Measurements from ENCODE around the gene SSH3.

SSH3 gene

DNA sequence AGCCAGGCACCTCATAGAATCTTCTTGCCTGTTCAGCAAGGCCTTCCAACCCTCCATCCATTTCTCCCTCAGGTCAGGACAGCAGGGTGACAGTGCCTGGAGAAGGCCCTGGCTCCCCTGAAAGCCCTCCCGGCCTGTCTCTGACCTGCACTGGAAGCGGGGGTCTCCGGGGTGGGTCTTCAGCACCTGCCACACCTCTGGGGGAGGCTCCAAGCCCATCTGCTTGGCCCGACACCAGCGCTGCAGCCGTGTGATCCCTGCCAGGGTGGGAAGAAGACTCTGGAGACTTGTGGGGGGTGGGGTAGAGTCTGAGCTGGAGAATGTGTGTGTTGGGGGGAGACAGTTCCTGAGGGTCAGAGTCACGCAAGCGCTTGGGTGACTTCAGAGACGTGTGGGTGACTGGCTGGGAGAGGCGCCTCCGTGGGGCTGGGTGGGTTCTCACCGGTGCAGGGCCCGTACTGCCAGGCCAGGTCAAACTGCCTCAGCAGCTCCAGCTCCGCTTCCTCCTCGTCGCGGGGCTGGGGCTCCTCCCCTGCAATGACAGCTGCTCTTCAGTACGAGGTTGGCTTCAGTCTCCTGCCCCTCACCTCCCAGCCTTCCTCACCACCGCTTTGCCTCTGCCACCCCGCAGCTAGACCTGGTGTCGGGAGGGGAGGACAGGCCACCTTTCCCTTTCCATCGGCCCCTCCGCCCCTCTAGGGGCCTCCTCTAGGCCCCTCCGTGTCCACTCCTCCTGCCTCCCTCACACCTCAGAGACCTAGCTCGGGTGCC is 49.4 kb downstream of the SSH3 start:
- TF ChIP-seq, protein P1, sequence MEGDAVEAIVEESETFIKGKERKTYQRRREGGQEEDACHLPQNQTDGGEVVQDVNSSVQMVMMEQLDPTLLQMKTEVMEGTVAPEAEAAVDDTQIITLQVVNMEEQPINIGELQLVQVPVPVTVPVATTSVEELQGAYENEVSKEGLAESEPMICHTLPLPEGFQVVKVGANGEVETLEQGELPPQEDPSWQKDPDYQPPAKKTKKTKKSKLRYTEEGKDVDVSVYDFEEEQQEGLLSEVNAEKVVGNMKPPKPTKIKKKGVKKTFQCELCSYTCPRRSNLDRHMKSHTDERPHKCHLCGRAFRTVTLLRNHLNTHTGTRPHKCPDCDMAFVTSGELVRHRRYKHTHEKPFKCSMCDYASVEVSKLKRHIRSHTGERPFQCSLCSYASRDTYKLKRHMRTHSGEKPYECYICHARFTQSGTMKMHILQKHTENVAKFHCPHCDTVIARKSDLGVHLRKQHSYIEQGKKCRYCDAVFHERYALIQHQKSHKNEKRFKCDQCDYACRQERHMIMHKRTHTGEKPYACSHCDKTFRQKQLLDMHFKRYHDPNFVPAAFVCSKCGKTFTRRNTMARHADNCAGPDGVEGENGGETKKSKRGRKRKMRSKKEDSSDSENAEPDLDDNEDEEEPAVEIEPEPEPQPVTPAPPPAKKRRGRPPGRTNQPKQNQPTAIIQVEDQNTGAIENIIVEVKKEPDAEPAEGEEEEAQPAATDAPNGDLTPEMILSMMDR (IDR thresholded peaks at IDR 0.05; ENCODE audit: insufficient read depth, low read length, poor library complexity, severe bottlenecking) = no peak
- DNase-seq (ENCODE audit: extremely low read depth, insufficient read length) = no peak
- no peaks in the 10 kb centered on the region for H3K27me3 ChIP-seq (replicated peaks; ENCODE audit: control insufficient read depth, insufficient read depth, low read length)
- peaks cover 2% of the 10 kb centered on the region; the same call in 1 of the 2 replicates for H3K36me3 ChIP-seq (ENCODE audit: control insufficient read depth, insufficient read depth, low read length)
- H3K4me3 ChIP-seq (replicated peaks; ENCODE audit: low read depth, low read length) = peak overlapping the region; percentile 76

DNA sequence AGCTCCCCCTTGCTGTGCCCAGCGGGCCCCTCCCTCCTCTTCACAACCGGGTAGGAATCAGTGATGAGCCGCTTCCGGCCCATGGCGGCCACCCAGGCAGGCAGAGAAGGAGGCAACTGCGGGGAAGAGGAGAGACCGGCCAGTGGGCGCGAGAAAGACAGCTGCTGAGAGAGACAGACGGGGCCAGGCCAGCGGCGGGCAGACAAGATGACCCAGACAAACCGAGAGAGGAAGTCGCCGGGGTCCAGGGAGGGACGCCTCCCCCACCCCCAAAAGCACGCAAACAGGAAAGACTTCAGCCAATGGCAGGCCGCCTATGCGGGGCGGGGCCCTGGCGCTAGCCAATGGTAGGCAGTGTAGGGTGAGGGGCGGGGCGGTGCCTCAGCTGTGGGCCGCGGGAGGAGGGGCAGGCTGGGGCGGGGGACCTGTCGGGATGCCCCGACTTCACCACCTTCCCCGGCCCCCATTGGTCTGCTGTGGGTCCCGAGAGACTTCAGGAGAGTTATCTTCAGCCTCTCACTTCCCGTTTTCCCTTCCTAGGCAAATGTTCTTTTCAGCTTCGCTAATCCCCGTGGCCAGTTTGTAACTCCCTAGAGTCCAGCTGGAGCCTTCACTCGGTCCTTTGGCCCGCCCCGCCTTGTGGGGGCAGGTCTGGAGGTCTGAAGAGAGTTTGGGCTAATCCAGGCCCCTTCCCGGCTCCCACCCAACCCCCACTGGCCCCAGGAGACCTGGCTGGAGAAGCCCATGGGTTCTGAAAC is 50.2 kb downstream of the SSH3 start, which contains the start of gene POLD4:
Gene POLD4, minus strand, starts transcription at position 230 of the 758 bp plus-strand sequence. Its CDS starts 147 bp downstream, at position 83.
- peak; percentile 99 for DNase-seq (ENCODE audit: extremely low read depth, insufficient read length)
- TF ChIP-seq, protein P1 (IDR thresholded peaks at IDR 0.05; ENCODE audit: insufficient read depth, low read length, poor library complexity, severe bottlenecking) = no peak
- Histone ChIP-seq H3K4me3 (replicated peaks; ENCODE audit: low read depth, low read length) (peak within 1 kb of the TSS; percentile 76), H3K36me3 (ENCODE audit: control insufficient read depth, insufficient read depth, low read length) (peaks cover 2% of the 10 kb centered on the region; the same call in 1 of the 2 replicates), H3K27me3 (replicated peaks; ENCODE audit: control insufficient read depth, insufficient read depth, low read length) (no peaks in the 10 kb centered on the region)

DNA sequence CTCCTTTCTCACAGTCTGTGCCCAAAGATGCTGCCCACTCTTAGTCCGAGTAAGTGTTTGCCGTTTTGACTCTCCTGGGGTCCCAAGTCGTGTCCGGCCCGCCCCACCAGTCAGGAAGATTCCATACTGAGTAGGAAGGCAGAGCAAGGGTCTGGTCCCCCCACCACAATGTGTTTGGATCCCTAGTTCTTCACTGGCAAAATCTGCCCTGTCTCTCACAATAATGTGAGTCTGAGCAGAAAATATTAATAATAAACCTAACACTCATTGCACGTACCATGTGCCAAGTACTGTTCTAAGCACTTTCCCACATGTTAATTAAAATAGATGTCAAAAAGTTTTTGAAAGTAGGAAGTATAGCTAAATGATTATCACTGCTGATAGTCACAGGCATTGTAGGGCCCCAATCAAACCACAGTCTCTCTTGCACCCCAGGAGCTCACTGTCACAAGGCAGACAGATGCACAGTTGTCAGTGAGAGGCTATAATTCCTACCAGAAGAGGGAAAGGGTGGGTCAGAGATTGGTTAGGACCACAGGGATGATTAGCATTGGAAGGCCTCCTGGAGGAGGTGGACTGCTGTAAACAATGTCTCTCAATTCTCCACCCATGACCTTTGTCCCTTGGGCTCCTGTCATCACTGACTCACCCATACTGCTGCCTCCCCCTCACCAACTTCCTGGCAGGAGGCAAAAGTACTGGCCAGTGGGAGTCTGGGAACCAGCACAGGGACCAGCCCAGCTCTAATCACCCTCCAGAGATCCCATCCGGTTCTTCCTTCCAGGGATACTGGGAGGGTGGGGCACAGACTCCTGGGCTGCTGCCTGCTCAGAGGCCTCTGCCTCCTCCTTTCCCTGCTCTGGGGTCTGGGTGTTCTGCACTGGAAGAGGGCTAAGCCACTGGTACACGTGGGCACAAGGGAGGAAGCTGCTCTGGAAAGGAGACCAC is 51.0 kb downstream of the SSH3 start:
- peaks cover 2% of the 10 kb centered on the region; the same call in 1 of the 2 replicates for H3K36me3 ChIP-seq (ENCODE audit: control insufficient read depth, insufficient read depth, low read length)
- no peaks in the 10 kb centered on the region for H3K27me3 ChIP-seq (replicated peaks; ENCODE audit: control insufficient read depth, insufficient read depth, low read length)
- no peak for DNase-seq (ENCODE audit: extremely low read depth, insufficient read length)
- TF ChIP-seq, protein P1 (IDR thresholded peaks at IDR 0.05; ENCODE audit: insufficient read depth, low read length, poor library complexity, severe bottlenecking) = no peak
- peak overlapping the region; percentile 76 for H3K4me3 ChIP-seq (replicated peaks; ENCODE audit: low read depth, low read length)

DNA sequence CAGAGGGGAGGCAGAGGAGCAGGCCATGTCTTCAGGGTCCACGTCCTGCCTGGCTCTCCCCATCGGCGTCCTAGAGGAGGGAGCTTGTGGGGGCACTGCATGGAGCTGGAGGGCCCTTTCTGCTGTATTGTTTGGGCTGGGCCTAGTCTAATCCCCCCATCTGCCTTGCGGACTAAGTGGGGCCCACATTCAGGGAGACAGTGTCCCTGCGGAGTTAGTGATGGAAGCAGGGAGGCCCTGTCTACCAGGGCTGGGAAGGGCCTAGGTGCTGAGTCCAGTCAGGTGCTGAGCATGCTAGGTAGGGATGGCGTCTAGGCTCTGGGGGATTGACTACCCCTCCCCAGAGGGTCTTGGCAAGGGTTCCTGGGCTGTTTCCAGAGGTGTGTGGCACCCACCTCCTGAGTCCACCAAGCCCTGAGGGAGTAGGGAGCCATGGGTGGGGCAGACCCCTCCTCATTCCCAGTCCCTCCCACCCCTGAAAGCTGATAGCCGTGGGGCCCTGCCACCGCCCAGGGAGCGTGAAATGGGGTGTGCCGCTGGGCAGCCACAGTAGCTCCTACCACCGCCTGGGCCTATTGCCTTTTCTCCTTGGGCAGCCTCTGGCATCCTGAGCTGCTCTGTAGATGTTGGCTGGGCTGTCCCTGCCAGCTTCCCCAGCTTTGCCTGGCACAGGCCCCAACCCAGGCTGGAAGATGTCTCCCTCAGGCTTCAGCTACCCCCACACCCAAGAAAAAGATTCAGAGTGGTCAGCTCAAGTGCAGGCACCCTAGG is 51.9 kb downstream of the SSH3 start:
- no peaks in the 10 kb centered on the region for H3K27me3 ChIP-seq (replicated peaks; ENCODE audit: control insufficient read depth, insufficient read depth, low read length)
- no peak overlapping the region for H3K4me3 ChIP-seq (replicated peaks; ENCODE audit: low read depth, low read length)
- no peak for DNase-seq (ENCODE audit: extremely low read depth, insufficient read length)
- TF ChIP-seq, protein P1 (IDR thresholded peaks at IDR 0.05; ENCODE audit: insufficient read depth, low read length, poor library complexity, severe bottlenecking) = no peak
- H3K36me3 ChIP-seq (ENCODE audit: control insufficient read depth, insufficient read depth, low read length) = peaks cover 2% of the 10 kb centered on the region; the same call in 1 of the 2 replicates
